Measurements from ENCODE around the gene CXCR6.

The CXCR6 gene

GRCh38 chr3:45986303-45986982 lies 43.2 kb downstream of the CXCR6 start:
- peak; percentile 87 for DNase-seq (ENCODE audit: low spot score)
- Histone ChIP-seq H3K27ac (peak overlapping the region; percentile 83 to 96), H3K4me3 (peak overlapping the region; percentile 33)
- TF ChIP-seq CTCF (IDR thresholded peaks at IDR 0.05) = no peak

- no peak for TF ChIP-seq CTCF (IDR thresholded peaks at IDR 0.05)
- peak; percentile 84 for DNase-seq (ENCODE audit: low spot score)
- Histone ChIP-seq H3K27ac (peak overlapping the region; percentile 83 to 96), H3K4me3 (peak overlapping the region; percentile 35)
Observed at GRCh38 chr3:45987368-45988291, 44.4 kb downstream of the CXCR6 start.

GRCh38 chr3:45988362-45988761 lies 45.1 kb downstream of the CXCR6 start:
- Histone ChIP-seq H3K27ac (peak overlapping the region; percentile 83 to 96), H3K4me3 (peak overlapping the region; percentile 35)
- TF ChIP-seq CTCF (IDR thresholded peaks at IDR 0.05) = no peak
- no peak for DNase-seq (ENCODE audit: low spot score)

GRCh38 chr3:45988804-45989203 lies 45.5 kb downstream of the CXCR6 start:
- DNase-seq (ENCODE audit: low spot score) = no peak
- no peak overlapping the region for H3K4me3 ChIP-seq
- H3K27ac ChIP-seq = peak overlapping the region; percentile 83 to 96
- TF ChIP-seq CTCF (IDR thresholded peaks at IDR 0.05) = no peak

- H3K27ac ChIP-seq = peak overlapping the region; percentile 83 to 96
- no peak for TF ChIP-seq CTCF (IDR thresholded peaks at IDR 0.05)
- no peak for DNase-seq (ENCODE audit: low spot score)
- H3K4me3 ChIP-seq = no peak overlapping the region
Observed at GRCh38 chr3:45990181-45990580, 46.9 kb downstream of the CXCR6 start.

- no peak overlapping the region for H3K4me3 ChIP-seq
- H3K27ac ChIP-seq = peak overlapping the region; percentile 82 to 88
- no peak for DNase-seq (ENCODE audit: low spot score)
- no peak for TF ChIP-seq CTCF (IDR thresholded peaks at IDR 0.05)
Observed at GRCh38 chr3:45991341-45991740, 48.1 kb downstream of the CXCR6 start.
